DMS153 treated with DMSO at 0.1 percent for 48 hours (cell line): ENCODE measurements around the gene LRRC51.
"Not testable (repeated sequence)": the region's sequence is repeated elsewhere in the genome, so short reads cannot be mapped to it uniquely, and the experiment has no call there.

Experiments
- DNase-seq: peaks from one replicate; lab custom pipeline; 2025; ENCODE audit not compliant: unreplicated experiment; lab: John Stamatoyannopoulos, UW

Gene LRRC51

DNA sequence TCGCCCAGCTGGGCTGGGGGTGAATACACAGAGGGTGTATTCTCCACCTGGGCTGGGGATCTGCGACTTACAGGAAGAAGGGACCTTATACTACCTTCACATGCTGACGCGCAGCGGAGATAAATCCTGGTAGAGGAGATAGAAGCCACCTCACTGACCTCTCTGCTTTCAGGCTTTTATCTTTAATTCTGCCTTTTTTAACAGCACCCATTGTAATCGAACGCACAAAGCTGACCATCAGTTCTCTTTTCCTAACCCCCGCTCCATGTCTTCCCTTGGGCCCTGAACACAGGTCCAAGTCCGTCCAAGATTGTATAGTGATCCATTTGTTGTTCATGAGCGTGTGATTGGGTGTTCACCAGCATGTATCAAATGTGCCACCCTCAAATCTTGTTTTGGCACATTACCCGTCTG is 23.1 kb downstream of the LRRC51 start:
- DNase-seq = no peak

DNA sequence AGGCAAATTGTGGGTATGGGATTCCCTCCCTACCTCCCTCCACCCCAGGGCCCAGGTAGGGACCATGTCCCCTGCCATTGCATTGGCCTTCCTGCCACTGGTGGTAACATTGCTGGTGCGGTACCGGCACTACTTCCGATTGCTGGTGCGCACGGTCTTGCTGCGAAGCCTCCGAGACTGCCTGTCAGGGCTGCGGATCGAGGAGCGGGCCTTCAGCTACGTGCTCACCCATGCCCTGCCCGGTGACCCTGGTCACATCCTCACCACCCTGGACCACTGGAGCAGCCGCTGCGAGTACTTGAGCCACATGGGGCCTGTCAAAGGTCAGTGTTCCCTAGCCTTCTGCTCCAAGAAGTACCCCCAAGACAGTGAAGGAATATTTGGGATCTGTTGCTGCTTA is 25.2 kb downstream of the LRRC51 start, which contains the start of gene TOMT:
Gene TOMT, plus strand, starts transcription at position 37 of the 400 bp plus-strand sequence. Its CDS starts 28 bp downstream, at position 65.
- DNase-seq = no peak

DNA sequence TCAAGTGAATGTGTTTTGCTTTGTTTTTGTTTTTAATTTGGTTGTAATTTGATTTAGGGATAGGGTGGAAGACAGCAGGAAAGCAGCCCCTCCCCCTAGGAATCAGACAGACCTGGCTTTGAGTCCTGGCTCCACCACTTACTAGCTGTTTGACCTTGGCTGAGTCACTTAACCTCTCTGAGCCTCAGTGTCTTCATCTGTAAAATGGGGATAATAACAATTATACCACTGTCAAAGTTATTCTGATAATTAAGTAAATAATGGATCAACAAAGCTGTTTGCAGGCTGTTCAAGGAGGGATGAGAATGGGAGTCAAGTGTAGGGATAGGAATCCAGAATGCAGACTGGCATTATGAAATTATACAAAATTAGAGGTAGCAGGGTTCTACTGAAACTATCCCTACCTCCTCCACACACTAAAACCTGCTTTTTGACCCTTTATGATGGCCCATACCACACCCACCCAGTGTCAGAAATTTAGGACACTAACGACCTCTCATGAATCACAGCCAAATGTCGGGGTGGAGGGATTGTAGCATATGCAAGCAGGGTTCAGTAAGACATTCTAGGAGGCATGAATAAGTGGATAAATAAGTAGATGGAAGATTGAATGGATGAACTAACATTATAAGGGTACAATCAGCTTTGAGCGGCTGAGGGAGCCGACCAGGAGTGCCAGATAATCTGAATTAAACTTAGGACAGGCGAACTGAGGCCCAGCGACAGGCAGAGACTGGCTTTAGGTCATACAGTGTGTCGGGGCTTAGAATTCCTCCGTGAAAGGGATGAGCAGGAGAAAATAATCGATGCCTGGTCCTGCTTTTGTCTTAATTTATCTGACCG is 30.9 kb downstream of the LRRC51 start:
- DNase-seq = no peak

DNA sequence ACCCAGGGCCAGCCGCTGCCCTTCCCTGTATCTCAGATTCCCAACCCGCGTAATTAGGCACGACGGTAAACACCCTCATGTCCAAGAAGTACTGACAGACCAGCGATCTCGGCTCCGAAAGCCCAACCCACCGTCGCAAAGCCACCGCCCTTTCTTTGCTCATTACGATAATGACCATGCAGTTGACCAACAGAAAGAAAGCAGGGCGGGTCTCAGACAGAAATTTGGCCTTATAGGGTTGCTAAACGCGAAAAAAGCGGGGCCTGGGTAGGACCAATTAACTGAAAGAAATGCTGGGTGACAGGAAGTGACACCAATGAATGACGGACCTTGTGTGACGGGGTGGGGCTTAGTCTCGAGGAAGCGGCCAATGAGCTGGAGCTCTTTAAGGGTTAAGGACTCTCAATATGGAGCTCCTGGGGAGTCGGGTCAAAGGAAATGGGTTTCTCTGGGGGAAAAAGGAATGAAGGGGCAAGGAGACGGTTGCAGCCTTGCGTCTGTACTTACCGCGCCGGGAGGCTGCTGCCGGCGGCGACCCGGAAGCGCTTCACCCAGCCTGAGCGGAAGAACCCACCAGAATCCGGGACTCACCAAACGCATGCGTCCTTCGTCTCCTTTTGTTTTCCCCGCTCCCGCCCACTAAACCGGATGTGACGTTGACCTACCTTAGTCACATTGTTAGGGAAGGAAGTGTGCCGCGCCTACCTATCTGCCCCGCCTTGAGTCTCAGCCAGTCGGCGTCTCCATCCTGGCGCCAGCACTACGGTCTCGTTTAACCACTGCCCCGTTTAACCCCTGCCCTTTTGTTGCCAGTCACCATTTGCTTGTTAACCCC is 31.7 kb downstream of the LRRC51 start, which contains the start of gene ANAPC15:
Gene ANAPC15, minus strand, starts transcription at position 553 of the 835 bp plus-strand sequence. CDS start 1,419 bp downstream, outside the sequence.
- DNase-seq = peak; percentile 98

DNA sequence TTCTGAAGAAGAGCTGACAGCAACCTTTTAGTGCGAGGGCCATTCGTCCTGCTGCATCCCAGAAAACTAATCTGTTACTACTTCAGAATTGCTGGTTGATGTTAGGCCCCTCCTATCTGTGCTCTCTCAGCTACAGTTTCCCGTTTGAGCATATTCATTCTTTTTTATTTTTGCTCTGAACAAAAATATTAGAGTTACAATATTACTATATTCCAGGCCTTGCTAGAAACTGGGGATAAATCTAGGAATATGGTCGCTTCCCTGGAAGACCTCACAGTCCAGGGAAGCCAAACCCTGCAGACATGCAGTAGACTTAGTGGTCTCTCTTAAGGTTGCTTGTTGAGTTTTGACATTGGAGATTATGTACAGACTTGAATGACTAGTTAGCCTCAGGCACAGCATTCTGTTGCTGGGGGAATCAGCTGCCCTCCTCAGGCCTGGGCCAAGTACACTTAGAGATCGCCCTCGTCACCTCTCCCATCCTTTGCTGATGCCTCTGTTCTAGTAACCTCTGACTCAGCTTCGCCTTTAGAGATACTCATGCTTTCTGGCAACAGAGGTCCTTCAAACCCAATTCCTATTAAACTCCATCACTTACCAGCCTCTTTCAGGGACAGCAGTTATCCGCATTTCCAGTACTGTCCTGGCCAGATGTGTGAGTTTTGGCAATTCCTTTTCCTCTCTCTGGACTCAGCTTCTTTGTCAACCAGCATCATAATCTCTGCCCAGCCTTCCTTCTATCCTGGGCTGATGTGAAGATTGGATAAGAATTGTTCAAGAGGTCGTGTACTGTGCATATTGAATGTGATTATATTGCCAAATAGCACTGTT is 32.5 kb downstream of the LRRC51 start:
- DNase-seq = peak; percentile 47

DNA sequence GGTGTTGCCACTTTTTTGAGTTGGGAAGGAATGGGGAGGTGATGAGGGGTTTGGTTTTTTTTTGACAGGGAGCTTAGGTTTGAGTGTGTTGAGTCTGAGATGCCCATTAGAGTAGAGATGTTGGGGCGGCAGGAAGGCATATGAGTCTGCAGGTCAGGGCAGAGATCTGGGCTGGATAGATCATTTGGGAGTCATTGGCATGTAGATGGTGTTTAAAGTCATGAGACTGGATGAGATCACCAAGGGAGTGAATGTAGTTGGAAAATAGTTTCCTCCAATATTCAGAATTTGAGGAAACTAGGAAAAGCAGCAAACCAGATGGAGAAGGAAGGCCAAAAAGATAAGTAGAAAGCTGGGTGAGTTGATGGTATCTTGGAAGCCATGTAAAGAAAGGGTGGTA is 33.9 kb downstream of the LRRC51 start:
- DNase-seq = no peak

DNA sequence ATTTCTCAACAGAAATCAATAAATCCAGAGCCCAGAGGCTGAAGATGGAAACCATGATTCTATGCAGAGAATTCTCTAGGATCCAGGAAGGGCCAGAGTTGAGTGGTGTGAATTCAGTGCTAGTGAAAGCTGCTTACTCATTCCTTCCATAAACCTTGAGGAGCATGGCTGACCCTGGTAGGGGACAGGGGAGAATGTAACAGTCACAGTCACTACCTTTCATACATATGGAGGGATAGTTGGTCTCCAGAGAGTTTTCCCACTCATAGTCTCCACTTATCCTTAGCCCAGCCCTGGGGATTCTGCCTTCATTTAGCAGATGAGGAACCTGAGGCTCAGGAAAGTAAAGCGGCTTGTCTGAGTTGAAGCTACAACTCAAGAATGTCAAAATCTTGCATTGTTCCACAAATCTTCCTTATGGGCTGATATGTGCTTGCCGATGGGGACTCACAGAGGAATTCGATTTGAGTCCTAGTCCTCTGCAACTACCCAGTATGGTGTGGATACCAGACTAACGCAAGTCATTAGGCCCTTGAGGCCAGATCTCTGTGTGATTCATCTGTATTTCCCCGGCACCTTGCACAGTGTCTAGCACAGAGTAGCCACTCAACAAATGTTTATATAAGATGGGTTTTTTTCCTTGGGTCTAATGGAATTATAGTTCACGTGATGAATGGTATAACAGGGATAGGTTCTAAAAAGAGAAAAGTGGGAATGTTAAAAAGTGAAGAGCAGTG is 35.5 kb downstream of the LRRC51 start:
- DNase-seq = no peak

DNA sequence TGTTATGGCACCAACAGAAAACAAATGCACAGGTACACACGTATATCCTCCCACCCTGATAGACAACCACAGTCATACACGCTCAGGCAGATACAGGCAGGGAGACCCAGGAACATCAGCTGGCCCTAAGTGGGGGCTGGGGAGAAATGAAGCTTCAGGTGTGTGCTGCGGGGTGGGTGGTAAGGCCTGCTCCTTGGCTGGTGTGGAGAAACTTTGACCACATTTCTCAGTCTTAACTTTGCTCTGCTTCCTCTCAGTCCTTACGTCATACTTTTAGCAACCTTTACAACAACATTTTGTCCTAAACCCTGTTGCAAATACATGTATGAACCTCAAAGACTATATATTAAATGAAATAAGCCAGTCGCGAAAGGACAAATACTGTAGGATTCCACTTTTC is 38.5 kb downstream of the LRRC51 start:
- DNase-seq = no peak

DNA sequence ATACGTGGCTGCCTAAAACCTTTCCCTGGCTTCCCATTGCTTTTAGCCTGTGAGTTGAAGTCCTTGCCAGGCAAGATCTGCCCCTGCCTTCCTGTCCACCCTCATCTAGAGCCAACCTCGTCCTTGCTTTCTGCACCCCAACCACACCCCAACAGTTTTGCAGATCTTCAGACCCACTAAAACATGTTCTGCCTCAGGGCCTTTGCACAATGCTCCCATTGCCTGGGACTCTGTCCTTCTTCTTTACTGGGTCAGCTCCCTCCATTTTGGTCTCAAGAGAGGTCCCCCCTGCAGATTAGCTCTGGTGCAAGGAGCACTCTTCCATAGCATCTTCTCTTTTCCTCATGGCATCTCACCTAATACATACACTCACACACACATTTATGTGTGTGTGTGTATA is 40.3 kb downstream of the LRRC51 start:
- no peak for DNase-seq

DNA sequence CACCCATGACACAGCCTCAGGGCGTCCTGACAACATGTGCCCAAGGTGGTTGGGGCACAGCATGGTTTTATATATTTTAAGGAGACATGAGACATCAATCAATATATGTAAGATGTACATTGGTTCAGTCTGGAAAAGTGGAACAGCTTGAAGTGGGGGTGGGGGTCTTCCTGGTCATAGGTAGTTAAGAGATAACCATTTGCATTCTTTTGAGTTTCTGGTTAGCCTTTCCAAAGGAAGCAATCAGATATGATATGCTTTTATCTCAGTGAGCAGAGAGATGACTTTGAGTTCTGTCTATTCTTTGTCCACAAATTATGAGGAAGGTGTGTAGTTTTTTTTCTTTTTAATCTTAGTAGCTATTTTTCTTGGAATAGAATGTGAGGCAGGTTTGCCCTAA is 42.0 kb downstream of the LRRC51 start:
- no peak for DNase-seq

DNA sequence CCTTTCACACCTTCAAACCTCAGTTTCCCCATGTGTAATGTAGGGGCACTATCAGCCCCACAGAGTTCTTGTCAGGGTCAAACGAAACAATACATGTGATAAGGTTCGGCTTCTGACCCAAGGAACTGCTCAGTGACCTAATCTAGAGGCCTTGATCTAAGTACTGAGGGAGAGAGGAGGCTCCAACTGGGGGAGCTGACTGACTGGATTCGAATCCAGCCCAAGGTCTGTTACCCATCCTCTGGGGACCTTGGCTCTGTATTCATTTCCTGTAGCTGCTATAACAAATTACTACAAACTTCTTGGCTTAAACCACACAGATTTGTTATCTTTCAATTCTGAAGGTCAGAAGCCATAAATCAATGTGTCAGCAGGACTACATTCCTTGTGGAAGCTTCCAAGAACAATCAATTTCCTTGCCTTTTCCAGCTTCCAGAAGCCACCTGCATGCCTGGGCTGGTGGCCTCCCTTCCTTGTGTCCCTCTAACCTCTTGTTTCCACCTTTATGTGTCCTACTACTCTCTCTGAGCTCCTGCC is 42.5 kb downstream of the LRRC51 start:
- no peak for DNase-seq

DNA sequence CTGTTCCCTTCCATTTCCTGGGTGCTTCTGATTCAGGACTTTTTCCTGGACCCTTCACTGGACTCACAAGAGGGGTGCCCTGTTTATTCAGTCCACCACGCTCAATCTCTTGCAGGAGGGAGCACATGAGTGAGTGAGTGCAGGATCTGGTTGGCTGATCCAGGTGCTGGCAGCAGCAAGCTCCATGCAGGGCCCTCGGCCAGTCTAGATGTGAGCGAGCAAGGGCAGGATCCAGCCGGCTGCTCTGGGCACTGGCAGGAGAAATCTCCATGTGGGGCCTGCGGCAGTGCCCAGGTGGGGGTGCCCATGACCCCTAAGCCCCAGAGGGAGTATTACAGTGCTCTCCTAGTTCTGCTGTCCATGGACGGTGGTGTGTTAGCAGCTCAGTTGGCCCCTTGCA is 43.4 kb downstream of the LRRC51 start:
- no peak for DNase-seq

DNA sequence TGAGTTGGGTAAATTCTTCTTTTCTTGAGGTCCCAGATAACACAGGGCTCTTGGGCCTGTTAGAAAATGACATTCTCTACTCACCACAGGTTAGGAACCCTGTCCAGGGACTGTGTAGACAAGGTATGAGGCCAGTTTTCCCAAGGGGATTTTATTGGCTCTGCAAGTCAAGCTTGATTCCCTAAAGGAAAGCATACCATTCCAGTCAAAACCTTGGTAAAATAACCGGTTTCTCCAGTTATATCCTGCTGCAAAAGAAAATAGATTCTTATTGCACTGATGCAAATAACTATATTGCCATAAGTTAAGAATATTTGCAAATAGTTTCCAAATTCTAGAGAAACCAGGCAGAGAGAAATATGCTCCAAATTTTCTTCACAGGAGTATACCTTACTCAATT is 45.3 kb downstream of the LRRC51 start:
- DNase-seq = no peak

DNA sequence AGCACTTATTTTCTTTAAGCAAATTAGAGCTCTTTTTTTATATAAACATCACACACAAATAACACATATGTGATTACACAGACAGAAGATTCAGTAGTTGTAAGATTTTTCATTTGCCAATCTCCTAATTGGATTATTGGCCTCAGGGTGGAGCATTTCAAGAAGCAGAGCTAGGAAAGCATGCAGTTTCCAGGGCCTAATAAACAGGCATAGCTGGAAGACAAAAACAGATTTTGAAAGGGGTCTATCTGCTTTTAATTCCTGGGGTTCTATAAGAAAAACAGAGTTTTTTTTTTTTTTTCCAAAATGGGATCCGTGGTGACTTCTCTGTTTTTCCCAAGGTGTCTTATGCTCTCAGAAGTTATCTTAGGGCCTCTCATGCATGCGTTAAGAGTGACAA is 47.3 kb downstream of the LRRC51 start:
- no peak for DNase-seq

DNA sequence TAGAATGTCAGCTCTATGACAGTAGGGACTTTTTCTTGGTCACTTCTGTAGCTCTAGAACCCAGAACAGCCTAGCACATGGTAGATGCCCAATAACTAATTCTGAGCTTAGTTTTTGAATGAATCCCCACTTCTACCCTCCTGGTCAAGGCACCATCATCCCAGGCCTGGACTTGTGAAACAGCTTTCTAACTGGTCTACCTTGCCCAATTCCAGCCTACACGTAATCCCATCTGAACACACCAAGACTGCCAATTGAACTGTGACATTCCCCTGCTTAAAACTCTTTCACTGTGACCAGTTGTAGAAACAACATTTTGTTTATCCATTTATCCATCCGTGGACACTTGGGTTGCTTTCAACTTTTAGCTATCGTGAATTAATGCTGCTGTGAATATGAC is 48.7 kb downstream of the LRRC51 start:
- DNase-seq = no peak

DNA sequence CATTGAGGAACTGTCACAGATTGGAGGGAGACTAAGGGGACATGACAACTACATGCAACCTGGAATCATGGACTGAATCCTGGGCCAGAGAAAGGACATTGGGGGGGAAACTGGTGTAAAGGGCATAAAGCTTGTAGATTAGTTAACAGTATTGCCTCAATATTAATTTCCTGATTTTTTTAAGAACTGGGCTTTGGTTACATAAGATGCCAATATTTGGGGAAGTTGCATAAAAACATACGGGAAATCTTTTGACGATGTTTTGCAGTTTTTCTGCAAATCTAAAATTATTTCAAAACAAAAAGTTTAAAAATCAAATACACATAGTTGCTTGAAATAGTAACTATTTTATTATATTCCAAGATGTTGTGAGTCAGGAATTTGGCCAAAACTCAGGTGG is 52.0 kb downstream of the LRRC51 start:
- no peak for DNase-seq

DNA sequence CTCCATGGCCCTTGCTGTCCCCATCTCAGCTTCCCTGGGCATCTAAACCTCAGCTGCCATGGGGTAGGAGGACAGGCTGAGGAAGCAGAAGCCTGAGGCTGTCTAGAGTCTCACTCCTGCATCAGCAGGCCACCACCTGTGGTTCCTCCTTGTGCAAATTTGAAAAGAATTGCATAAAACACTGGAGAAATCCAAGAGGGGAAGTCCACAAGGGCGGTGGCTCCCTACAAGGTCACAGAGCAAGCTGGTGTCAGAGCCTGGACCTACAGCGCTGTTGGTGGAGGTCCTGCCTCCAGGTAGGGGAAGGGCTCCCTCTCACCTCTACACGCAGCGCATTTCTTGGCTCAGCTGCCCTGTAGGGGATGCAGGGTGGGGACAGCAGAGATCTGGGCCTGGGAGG is 54.8 kb downstream of the LRRC51 start, which contains the start of gene FOLR3:
Gene FOLR3, plus strand, starts transcription at position 253 of the 400 bp plus-strand sequence. CDS start 228 bp downstream, outside the sequence.
- DNase-seq = not testable (repeated sequence)

DNA sequence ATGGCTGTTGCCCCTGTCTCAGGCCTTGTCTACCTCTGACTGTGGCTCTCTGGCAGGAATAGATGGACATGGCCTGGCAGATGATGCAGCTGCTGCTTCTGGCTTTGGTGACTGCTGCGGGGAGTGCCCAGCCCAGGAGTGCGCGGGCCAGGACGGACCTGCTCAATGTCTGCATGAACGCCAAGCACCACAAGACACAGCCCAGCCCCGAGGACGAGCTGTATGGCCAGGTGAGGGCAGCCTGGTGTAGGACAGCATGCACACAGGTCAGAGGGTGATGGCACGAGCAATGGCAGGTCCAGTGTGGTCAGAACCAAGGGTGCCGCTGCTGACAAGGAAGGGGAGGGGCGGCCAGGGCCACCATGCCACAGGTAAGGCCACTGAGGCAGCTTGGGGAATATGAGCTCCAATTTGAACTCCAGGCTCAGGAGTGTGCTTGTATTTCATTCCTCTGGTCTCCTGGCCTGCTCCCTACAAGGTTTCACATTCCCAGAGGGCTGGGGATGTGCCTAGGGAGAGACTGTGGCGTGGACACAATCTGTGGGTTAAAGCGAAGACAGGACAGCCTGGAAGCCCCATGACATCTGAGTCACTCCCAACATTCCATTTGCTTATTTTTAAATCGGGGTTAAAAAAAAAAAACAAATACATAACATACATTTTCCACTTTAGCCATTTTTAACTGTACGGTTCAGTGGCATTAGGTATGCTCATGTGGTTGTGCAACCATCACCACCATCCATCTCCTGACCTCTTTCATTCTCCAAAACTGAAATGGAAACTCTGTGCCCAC is 55.4 kb downstream of the LRRC51 start:
- no peak for DNase-seq

DNA sequence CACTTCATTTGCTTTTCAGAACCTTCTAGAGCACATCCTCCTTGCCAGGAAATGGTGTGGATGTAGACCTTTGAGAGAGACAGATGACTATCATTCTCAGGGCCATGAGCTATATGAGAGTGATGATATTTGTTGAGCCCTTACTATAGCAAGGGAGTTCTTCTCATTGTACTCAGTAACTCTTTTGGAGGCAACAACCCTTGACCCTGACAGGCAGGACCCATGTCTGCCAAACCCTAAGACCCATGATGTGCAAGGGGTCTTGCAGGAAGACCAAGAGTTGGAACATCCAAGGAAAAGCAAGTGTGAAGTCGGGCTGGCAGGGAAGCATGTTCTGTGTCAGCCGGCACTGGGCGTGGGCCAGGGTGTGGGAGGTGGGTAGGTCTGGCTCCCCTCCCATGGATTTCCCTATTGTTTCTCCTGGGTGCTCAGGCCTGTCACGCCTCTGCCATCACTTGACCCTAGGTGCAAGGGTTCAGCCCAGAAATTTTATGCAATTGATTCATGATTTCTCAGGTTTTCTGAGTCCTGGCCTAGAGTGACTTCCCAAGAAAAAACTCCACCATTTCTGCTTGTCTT is 56.1 kb downstream of the LRRC51 start:
- no peak for DNase-seq
